ENCODE results near the gene SCN8A. TPM values are rescaled to one million over a fixed set of nuclear protein-coding genes. Genes with fewer than 3 reads are reported as not detected.
"Not testable (repeated sequence)": the region's sequence is repeated elsewhere in the genome, so short reads cannot be mapped to it uniquely, and the experiment has no call there.

Gene SCN8A
- total RNA-seq, 1 donor from 2014 or later: 0.24 TPM

DNA sequence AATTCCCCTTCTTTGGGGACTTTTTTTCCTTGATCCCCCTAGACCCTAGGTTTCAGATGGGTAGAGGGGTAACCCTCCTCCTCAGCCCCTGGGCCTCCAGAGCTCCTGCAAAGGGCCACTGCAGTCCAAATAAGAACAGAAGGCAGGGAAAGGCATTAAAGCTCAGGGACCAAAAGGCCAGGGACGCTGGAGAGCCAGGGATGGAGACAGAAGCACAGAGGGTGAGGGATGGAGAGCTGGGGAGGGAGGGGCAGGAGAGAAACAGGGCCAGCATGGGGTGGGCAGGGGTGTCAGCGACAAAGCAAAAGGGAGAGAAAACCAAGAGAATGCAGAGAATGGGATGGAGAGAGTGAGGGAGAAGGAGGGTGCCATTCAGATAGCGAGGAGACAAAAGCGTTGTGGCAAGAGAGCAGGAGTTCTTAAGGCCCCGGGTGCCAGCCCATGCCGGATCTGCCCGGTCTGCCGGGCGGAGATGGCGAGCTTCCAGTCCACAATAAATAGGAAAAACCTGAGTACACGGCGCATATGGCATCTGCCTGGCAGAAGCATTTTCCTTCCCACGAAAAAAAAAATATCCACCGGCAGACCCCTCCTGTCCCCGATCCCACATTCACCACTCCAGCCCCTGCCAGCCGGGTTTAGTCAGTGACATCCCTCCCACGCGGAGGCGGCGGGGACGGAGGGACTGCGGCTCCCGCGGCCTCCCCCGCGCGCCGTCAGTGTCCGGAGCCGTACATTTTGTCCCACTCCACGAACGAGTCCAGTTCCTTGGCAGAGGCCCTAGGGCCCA lies 228.9 kb downstream of the SCN8A start:
- intact Hi-C loops (cut with DNase I): loop anchor here (5.0 to 10.0 kb wide), 2 partner anchors 285 to 398 kb away; partner anchors contain the start of gene SLC4A8
- ATAC-seq (no peak), DNase-seq (ENCODE audit: missing footprints) (no peak)

DNA sequence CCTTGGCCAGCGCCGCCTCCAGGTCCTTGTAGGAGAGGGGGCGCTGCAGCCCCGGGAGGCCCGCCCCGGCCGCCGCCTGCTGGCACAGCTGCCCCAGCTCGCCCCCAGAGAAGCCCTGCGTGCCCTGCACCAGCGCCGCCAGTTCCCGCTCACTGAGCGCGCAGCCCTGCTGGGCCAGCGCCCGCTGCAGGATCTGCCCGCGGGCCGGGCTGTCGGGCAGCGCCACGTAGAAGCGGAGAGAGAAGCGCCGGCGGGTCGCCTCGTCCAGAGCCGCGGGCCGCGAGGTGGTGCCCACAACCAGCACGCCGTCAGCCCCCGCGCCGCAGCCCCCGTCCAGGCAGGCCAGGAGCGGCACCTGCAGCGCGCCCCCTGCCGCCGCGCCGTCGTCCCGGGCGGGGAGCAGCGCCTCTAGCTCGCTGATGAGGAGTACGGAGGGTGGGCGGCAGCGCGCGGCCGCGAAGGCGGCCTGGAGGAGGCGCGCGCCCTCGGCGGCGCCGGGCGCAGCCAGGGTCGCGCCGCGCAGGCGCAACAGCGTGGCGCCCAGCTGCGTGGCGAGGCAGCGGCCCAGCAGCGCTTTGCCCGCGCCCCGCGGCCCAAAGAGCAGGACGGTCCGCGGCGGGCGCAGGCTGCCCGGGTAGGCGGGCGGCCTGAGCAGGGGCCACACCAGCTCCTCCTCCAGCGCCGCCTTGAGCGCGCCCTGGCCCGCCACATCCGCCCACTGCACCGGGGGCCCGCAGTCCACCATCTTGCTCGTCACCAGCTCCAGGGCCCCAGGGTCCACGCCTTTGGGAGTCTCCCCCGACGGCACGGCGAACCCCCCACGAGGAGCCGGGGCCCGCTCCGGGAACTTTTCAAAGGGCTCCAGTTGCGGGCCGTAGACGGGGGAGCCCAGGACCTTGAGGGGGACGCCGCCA lies 229.8 kb downstream of the SCN8A start:
- intact Hi-C loops (cut with DNase I): loop anchor here (5.0 kb wide), 1 partner anchor 398 kb away; the partner anchor contains the start of gene SLC4A8
- peak; percentile 86 for DNase-seq (ENCODE audit: missing footprints)
- peak; percentile 72 for ATAC-seq

DNA sequence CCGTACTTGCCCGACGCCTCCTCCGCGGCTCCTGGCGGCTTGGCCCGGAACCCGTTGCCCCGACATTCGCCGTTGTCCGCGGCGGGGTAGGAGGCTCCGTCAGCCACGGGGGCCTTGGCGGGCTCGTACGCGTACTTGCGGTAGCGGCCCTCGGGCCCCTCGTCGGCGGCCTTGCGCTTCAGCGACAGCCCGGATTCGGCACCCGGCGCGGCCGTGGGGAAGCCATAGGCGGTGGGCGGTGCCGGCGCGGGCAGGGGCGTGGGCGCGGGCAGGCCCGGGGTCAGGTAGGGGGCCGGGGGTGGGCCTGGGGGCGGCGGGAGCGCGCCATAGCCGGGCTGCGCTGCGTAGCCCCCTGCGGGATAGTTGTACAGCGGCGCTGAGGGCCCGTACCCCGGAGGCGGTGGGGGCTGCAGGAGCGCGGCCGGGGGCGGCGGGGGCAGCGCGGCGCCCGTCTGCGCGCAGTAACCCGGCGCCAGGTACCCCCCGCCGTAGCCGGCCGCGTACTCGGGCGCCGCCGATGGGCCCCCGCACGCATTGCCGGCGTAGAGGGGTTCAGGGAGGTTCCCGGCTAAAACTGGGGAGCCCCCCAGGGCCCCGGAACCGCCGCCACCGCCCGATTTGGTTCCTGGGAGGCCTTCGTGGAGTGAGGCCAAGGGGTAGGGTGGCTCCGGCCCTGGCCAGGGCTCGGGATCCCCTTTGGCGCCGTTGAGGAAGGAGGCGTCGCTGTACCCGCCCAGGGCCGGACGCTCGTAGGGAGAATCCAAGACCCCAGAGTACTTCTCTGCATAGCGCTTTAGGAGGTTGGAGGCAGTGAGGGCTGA lies 230.6 kb downstream of the SCN8A start:
- DNase-seq (ENCODE audit: missing footprints) (no peak), ATAC-seq (peak; percentile 22)
- intact Hi-C loops (cut with DNase I): loop anchor here (5.0 kb wide), 1 partner anchor 399 kb away; the partner anchor contains the start of gene SLC4A8

DNA sequence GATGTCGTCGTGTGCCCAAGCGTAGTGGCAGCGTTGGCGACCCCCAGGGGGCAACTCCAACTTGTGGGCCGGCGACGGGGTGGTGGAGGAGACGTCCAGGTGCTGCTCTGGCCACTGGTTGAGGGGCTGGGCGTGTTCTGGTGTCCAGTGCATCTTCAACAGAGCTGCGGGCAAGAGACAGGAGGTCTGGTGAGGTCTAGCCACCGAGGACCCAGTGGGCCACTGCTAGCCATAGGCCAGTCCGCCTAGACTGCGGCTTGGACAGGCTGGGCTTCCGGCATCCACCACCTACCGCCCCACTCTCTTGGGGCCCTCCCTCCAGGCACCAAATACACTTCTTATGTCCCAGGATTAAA lies 231.2 kb downstream of the SCN8A start:
- no peak for DNase-seq (ENCODE audit: missing footprints)
- intact Hi-C loops (cut with DNase I): loop anchor here (5.0 kb wide), 1 partner anchor 400 kb away; the partner anchor contains the start of gene SLC4A8
- ATAC-seq: no peak

DNA sequence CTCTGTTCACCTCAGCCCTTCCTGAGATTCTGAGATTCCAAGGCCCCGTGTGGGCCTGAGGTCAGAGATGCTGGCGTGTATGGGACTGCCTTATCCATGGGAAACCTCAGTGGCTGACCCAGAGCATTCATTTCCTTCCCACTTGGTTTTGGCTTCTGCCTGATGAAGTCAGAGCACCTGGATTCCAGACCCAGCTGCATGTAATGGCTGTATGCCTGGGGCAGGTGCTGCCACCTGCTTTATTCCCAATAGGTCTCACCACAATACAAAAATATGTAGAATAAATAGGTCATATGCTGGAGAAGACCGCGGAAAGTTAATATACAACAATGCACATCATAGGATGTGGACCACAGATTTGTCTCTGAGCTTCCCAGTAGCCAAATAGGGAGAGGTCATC lies 231.9 kb downstream of the SCN8A start:
- intact Hi-C loops (cut with DNase I): loop anchor here (5.0 kb wide), 1 partner anchor 401 kb away; the partner anchor contains the start of gene SLC4A8

DNA sequence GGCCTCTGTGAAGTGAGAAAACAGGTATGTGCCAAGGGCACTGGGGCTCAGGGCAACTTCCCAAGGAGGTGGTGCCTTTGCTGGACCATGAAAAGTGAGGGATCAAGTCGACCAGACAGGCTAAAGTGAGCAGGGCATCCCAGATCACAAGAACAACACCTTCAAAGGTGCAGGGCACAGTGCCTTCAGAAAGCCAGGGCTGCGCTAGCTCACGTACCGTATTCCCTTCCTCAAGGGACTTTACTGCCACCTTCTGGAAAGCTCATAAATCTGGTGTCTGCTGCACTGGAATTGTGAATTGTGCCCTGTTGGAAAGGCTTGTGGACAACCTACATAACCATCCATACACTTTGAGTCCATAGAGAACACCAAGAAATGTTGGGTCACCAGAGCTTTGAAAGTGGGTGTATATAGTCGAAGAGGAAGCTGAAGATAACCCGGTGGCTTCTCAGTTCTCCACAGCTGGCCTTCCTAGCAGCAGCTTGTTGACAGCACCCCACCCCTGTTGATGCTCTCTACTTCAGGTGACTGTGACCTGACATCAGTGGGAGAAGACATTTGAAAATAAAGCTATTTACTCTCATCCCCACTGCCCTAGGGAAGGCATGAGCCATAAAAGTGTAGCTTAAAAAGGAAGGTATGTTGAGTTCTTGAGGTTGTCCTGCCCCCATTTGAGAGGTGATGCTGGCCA lies 233.0 kb downstream of the SCN8A start:
- DNase-seq (ENCODE audit: missing footprints) (no peak), ATAC-seq (no peak)
- intact Hi-C loops (cut with DNase I): loop anchor here (5.0 kb wide), 1 partner anchor 402 kb away; the partner anchor contains the start of gene SLC4A8

More for the DNA sequence above, 231.9 kb downstream of the SCN8A start:
- ATAC-seq: no peak
- DNase-seq (ENCODE audit: missing footprints): no peak

DNA sequence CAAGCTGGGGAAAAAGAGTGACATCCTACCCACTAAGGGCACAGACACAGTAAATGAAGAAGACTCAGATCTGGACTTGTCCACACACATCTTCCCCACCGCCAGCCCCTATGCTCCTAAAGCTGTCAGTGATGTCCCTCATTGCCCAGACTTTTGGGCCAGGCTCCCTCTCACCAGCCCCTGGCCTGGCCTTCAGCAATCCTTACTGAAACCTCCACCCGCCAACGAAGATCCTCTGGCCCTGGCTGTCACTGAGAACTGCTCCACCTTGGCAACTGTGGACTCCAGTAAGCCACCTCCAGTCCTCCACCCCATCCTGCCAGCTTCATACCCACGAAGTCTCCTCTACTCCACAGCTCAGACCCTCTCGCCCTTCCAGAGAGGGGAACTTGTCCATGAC lies 234.2 kb downstream of the SCN8A start:
- no peak for ATAC-seq
- intact Hi-C loops (cut with DNase I): no loop called here
- DNase-seq (ENCODE audit: missing footprints): no peak

DNA sequence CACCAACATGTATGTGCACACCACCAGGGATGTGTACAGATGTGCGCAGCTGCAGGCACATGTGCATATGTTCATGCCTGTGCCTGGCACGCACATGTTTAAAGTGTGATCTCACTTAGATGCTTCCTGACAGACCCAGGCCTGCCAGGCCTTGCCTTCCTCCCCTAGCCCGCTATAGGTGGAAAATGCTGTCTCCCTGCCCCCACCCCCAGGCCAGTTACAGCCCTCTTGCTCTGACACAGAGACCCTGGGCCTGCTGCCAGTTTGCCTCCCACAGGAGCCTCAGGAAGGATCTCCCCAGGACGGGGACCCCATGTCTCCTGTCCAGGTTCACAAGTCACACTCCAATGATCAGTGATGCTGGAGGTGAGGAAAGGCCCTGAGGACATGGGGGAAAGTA lies 235.8 kb downstream of the SCN8A start:
- intact Hi-C loops (cut with DNase I): no loop called here
- DNase-seq (ENCODE audit: missing footprints): no peak
- no peak for ATAC-seq

DNA sequence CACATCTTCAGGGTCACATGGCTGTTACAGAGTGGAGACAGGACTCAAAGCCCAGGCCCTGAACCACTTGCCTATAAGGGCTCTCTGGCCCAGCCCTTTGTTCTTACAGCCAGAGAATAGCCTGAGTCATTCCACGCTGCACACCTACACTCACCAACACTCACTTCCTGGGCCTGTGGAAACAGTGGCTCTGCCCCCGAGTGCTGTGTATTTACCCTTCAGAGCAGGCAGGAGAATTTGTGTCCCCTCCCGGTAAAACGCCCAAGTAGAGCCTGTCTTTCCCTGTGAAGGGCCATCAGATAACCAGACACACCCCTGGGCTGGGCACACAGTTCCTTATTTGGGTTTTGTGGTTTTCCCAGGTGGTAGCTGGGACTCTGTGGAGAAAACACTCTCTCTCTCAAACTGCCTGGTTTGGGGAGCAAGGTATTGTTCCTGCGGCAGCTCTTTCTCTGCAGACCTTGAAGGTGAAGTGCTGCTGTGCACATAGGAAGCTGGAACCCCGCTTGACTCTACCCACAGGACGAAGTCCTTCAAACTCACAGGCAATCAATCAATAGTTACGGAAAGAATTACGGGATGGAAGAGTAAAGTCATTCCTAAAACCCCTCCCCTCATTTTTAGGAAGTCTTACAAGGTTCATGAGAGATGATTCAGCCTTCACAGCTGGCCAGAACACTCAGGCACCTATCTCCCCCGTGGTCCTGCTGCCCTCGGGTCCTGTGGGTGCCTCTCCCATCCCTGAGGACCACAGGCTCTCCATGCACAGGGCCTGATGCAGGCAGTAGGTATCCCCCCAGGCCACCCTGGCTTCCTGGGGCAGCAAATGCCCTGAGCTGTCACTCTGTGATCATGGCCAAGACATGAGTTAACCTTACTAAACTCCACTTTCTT lies 237.1 kb downstream of the SCN8A start:
- intact Hi-C loops (cut with DNase I): no loop called here
- ATAC-seq (no peak), DNase-seq (ENCODE audit: missing footprints) (no peak)

DNA sequence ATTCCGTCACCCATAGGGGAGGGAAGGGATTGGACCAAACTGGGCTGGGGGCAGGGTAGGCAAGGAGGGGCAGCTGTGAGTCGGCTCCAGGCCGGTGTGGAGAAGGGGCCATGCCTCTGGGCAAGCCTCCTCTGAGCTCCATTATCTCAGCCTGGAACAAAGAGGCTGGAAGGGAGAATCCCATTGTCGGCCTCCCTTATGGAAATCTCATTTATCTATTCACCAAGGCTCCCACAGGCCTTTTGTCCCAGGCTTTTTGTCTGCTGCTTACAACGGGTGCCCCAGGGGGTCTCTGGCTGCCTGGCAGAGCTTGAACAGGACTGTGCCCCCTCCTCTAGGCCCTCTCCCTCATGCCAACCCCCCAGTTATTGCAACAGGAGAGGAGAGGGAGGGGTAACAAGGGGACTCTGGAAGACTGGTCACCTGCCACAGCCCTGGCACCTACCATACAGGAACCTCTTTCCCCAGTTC lies 238.0 kb downstream of the SCN8A start:
- no peak for DNase-seq (ENCODE audit: missing footprints)
- intact Hi-C loops (cut with DNase I): no loop called here
- no peak for ATAC-seq

DNA sequence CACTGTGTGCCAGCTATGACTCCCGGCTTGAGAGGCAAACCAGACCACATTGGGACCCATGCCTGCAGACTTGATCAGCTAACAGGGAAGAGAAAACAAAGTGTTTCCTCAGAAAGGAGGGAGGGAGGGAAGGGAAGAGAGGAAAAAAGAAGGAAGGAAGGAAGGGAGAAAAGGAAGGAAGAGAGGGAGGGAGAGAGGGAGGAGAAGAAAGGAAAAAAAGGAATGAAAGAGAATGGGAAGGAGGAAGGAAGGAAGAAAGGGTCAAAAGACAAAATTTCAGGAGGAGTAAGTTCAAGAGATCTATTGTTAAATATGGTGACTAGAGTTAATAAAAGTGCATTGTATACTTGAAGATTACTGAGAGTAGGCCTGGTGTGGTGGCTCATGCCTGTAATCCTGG lies 238.6 kb downstream of the SCN8A start:
- ATAC-seq (no peak), DNase-seq (ENCODE audit: missing footprints) (no peak)
- intact Hi-C loops (cut with DNase I): no loop called here

DNA sequence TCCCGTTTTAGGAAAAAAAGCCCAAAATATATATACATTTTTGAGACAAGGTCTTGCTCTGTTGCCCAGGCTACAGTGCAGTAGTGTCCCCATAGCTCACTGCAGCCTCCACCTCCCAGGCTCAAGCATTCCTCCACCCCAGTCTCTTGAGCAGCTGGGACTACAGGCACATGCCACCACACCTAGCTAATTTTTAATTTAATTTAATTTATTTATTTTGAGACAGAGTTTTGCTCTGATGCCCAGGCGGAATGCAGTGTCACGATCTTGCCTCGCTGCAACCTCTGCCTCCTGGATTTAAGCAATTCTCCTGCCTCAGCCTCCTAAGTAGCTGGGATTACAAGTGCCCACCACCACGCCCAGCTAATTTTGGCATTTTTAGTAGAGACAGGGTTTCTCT lies 240.8 kb downstream of the SCN8A start:
- ATAC-seq; DNase-seq (ENCODE audit: missing footprints); intact Hi-C loops (cut with DNase I): not testable (repeated sequence)

DNA sequence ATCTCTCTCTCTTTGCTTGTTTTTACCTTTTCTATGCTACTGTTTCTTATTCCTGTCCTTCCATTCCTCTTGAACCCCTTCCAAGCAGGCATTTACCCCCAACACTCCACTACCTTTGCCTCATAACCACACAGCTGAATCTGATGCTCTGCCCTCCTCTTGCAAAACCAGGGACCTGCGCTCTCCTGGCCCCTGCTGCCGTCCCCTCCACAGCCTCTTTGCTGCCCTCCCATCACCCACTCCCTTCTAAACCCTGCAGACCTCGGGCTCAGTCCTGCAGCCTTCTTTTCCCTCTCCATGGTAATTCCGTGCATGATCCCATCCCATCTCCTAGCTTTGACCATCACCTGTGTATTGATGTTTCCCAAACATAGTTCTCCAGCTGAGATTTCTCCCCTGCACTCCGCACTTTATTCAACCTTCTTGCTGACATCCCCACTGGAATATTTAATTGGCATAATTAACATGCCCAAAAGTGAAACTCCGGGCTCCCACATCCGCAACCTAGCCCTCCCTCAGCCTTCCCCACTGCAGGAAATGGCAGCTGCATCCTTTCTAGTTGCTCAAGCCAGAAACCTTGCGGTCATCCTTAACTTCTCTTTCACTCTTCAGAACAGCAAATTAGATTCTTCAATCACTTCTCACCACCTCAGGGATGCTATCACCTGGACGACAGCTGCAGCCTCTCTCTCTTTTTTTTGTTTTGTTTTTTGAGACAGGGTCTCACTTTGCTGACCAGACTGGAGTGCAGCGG lies 241.5 kb downstream of the SCN8A start:
- DNase-seq (ENCODE audit: missing footprints): no peak
- ATAC-seq: no peak
- intact Hi-C loops (cut with DNase I): no loop called here

DNA sequence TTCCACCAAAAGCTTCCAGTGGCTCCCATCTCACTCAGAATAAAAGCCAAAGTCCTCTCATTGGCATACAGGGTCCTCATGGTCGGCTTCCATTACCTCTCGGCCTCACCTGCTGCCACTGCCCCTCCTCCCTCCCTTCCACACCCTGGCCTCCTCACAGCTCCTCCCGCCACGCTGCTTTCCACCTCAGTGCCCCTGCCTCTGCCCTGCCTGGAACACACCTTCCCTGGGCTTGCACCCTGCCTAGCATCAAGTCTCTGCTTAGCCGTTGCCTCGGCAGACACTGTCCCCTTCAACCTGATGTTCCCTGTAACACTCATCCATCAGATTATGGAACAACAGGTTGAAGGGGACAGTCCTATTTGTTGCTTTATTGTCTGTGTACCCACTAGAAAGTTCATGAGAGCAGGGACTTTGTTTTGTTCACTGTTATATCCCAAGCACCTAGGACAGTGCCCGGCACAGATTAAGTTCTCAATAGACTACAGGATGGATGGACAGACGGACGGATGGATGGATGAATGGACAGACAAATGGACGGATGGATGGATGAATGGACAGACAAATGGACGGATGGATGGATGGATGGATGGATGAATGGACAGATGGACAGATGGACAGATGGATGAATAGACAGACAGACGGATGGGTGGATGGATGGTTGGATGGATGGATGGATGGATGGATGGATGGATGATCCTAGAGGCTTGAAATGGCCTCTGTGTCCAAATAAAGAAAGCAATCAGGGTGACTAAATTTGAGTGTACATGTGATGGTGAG lies 242.6 kb downstream of the SCN8A start:
- ATAC-seq (no peak), DNase-seq (ENCODE audit: missing footprints) (no peak)
- intact Hi-C loops (cut with DNase I): no loop called here

DNA sequence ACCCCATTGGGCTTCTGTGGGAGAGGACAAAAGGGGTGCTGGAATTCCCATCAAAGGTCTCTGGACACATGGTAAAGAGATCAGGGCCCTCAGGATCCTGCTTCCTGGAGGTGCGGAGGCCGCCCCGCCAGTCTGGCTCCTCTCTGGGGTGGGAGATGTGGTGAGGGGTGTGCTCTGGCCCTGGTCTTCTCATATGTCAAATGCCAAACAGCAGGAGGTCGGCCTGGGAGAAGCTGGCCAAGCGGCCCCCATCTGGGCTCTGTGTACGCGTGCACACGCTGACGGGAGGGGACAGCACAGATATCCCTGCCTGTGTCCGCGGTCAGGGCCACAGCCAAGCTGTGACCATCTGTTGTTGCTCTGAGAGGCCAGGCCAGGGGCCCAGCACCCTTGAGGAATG lies 243.4 kb downstream of the SCN8A start:
- no peak for DNase-seq (ENCODE audit: missing footprints)
- intact Hi-C loops (cut with DNase I): no loop called here
- ATAC-seq: no peak
